NCI-H524 treated with DMSO at 0.1 percent for 48 hours (cell line): Measurements from ENCODE around the gene SLC15A3.

Experiments
- DNase-seq: peaks from one replicate; lab custom pipeline; 2025; lab: John Stamatoyannopoulos, UW

SLC15A3 gene

GRCh38 chr11:60928563-60929001 lies 23.4 kb downstream of the SLC15A3 start:
- no peak for DNase-seq

GRCh38 chr11:60927600-60927999 lies 24.4 kb downstream of the SLC15A3 start:
- DNase-seq, result no peak

GRCh38 chr11:60927061-60927592 lies 24.8 kb downstream of the SLC15A3 start:
- no peak for DNase-seq

DNA sequence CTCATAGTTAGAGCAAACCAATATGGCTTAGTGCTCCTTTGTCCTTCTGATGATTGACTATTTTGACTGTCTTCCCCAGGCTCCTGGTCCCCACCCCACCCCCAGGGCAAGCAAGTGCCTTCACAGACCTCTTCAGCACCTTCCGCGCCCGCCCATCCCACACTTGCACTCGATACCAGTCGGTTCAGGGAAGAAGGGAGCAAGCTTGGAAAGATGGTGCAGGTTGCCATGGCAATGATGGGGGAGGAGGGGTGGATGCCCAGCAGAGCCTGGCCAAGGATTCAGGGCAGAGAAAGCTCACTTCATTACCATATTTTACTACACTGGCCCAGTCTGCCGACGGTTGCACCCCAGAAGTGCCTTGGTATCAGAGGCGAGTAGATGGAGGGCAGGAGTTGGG lies 25.5 kb downstream of the SLC15A3 start:
- no peak for DNase-seq

GRCh38 chr11:60925868-60926267 lies 26.1 kb downstream of the SLC15A3 start:
- DNase-seq, result no peak

- DNase-seq, result no peak
Measured at GRCh38 chr11:60924906-60925853, 26.8 kb downstream of the SLC15A3 start.

GRCh38 chr11:60924110-60924905 lies 27.7 kb downstream of the SLC15A3 start, which contains the start of gene TMEM132A:
Gene TMEM132A, plus strand, starts transcription at chr11:60924460. Its CDS starts 174 bp downstream, at chr11:60924634.
- DNase-seq, result peak; percentile 23

DNA sequence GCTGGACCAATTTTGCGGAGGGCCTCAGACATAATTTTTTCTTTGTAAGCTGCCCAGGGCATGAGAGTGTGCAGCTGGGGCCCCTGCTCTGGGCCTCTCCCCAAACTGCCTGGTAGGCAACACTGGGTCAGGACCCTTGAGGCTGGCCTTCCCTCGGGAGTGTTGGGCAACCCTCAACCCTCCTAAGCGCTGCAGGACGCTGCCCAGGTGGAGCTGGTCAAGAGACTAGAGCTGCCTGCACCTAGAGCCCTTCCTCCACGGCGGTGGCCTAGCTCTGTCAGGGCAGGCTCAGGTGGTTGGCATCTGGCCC lies 28.2 kb downstream of the SLC15A3 start:
- DNase-seq, result no peak

- no peak for DNase-seq
Measured at GRCh38 chr11:60923326-60923725, 28.6 kb downstream of the SLC15A3 start.

DNA sequence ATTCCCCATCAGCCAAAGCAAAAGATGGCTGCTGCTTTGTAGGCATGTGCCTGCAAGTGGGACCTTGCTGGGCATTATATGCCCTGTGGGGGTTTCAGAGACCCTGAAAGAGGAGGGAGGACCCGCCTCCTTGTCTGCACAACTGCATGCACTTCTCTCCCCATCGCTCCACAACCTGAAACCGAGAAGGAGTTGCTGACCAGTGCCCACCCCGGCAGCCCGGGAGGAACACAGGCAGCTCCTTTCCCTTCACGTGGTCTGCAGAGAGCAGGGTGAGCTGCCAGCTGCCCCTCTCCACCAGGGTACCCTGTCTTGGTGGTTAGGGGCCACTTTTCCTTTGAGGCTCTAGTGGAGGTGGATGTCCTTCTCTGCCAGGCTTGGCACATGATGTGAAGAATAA lies 29.1 kb downstream of the SLC15A3 start:
- no peak for DNase-seq

GRCh38 chr11:60921777-60922335 lies 30.1 kb downstream of the SLC15A3 start:
- DNase-seq, result no peak

- no peak for DNase-seq
Measured at GRCh38 chr11:60921259-60921658, 30.7 kb downstream of the SLC15A3 start.

DNA sequence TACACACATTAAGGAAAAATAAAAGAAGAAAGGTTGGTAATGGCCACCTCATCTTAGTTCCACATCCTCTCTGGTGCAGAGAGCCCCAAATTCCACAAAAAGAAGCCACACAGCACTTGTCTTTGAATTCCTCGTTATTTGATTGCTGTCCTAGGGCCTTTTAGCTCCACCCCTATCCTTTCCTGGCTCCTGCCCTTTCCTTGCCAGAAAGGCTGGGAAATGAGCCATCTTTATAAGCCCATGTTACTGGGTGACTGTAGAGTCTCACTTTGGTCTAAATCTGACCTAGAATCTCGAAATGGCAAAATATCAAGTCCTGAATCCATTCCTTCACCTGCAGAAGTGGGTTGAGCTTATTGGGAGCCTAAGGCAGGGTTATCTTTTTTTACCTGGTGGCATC lies 32.0 kb downstream of the SLC15A3 start:
- no peak for DNase-seq

- no peak for DNase-seq
Measured at GRCh38 chr11:60919320-60919719, 32.7 kb downstream of the SLC15A3 start.

DNA sequence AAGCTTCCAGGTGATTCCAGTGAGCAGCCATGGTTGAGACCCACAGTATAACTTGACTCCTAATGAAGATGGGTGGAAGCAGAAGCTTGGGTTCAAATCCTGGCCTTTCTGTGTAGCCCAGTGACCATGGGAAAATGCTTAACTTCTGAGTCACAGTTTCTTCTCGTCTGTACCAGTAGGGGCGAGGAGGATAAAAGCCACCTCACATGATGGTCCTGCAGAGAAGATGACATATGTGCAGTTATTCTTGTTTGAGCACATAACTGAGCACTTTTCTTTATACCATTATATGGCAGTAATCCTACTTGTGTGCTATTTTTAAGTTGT lies 33.1 kb downstream of the SLC15A3 start:
- DNase-seq, result peak; percentile 29

- no peak for DNase-seq
Measured at GRCh38 chr11:60918251-60918938, 33.6 kb downstream of the SLC15A3 start.

GRCh38 chr11:60917267-60917666 lies 34.7 kb downstream of the SLC15A3 start:
- no peak for DNase-seq

DNA sequence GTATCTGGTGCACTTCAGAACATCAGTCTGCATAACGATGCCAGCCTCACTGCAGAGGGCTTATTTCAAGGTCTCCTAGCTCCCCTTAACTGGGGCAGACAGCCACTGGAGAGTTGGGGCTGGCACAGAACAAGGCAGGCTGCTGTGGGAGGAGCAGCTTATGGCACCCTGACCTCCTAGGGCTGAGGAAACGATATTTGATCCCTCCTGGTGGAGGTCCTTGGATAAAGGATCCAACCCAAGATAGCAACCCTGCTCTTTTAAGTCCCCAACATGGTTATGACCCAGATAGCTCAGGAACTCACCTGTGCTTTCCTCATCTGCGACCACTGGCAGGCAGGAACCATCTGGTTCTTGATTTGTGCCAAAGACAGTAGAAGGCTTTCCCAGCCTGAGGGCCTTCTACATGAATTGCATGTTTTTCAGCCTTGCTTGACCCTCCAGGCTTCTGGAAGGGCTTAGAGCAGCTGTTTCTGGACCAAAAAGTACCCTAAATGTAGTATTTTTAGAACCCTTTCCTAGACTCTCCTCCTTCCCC lies 35.2 kb downstream of the SLC15A3 start:
- DNase-seq, result no peak

GRCh38 chr11:60915248-60915914 lies 36.6 kb downstream of the SLC15A3 start:
- DNase-seq, result no peak

GRCh38 chr11:60914633-60915247 lies 37.2 kb downstream of the SLC15A3 start:
- DNase-seq, result no peak
